Frontal cortex (tissue), 4 donors: ENCODE data around the gene CMTM5. TPM values are rescaled to one million over a fixed set of nuclear protein-coding genes. Genes with fewer than 3 reads are reported as not detected.

Experiments used
- DNase-seq, 2 donors: peaks; one replicate each; pipeline ENCODE4 v3.0.0; 2012; ENCODE audit warnings: low spot score in 2 of 2
- FAIRE-seq: peaks from 2 replicates; lab custom pipeline; 2012; peaks lifted over from hg19 to GRCh38; lab: Jason Lieb, UNC
- total RNA-seq: library from RNA; depleted of rRNA; stranded (reverse); fragments of >200 nt; gene quantifications from one replicate; pipeline ENCODE4 v1.2.3, GENCODE V29; 2014
- donor health status: control.
- donor health status: control.
- donor health status: control.

CMTM5 gene, protein sequence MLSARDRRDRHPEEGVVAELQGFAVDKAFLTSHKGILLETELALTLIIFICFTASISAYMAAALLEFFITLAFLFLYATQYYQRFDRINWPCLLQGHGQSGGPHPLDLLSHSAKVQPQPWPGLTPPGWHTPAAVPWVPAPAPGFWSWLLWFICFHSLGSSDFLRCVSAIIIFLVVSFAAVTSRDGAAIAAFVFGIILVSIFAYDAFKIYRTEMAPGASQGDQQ
- total RNA-seq = 1.6 TPM

DNA sequence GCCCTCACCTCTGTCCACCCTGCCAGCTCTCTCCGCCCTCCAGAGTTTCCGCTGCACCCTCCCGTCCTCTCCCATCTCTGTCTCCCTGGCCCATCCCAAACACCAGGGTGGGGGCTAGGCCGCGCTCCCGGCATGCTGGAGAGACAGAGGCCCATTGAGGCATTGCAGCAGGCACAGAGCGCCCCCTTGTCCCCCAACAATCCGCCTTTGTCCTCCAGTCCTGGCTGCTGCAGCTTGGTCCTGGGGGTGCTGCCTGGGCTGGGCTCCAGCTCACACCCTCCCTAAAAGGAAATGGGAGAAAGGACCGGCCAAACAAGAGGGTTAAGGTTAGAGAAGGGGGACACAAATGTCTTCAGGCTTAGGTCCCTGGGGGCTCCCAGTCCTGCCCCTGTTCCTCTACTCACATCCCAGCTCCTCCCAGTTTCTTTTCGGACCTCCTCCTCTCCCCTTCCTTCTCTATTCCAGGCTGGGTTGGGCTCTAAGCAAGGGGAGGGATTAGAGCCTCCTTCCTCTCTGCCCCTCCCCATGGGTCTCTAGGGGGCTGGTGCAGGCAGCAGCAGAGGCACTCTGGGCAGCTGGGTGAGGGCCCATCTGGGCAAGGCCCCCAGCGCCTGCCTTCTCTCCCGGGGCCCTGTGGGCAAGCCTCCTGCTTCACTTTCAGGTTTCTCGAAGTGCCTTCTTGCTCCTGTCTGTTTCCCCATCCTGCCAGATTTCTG, at the start of gene CMTM5:
TSS of gene CMTM5 (plus strand) at position 565 of the 716 bp plus-strand sequence. CDS start 206 bp downstream, outside the sequence.
- FAIRE-seq = no peak
- peak; percentile 65 to 76 for DNase-seq

DNA sequence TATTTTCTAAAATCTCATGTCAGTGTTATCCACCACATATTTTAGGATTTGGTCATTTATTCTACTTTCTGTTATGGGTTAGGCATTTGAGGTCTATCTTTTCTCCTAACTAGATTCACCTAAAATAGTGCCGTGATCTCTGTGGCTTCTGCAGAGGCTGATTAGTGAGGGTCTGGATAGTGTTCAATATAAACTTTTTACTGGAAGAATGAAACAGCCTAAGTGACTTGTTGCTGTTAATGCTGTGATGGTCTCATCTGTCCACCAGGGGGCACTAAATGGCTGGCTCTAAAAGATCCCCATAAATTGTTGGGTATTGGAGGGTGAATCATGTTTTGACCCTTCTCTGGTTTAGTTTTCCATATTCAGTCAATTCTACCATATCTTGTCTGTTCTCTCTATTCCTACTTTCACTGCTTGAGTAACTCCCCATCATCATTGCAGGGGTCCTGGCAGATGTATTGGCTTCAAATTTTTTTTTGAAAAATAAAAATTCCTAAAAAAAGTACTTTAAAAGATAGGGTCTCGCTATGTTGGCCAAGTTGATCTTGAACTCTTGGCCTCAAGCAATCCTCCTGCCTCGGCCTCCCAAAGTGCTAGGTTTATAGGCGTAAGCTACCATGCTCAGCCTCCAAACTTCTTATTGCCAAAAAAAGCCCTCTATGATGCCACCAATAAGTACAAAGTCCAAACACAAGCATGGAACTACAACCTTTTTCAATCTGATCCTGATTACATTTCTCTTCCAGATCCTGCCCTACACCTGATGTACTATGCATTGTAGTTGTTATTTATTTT, 48.7 kb upstream of the CMTM5 start:
- no peak for FAIRE-seq

DNA sequence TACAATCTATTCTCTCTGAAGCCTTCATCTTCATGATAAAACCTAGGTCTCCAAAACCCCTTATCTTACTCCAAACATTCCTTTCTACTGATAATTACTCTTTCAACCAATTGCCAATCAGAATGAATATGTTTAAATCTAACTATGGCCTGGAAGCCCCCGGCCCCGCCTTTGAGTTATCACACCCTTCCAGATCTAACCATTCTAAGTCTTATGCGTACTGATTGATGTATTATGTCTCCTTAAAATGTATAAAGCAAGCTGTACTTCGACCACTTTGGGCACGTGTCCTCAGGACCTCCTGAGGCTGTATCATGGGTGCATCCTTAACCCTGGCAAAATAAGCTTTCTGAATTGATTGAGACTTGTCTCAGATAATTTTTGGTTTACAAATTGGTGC, 41.2 kb upstream of the CMTM5 start:
- no peak for FAIRE-seq
- no peak for DNase-seq

More for the DNA sequence above, 48.7 kb upstream of the CMTM5 start:
- DNase-seq = peak; percentile 75 to 82

DNA sequence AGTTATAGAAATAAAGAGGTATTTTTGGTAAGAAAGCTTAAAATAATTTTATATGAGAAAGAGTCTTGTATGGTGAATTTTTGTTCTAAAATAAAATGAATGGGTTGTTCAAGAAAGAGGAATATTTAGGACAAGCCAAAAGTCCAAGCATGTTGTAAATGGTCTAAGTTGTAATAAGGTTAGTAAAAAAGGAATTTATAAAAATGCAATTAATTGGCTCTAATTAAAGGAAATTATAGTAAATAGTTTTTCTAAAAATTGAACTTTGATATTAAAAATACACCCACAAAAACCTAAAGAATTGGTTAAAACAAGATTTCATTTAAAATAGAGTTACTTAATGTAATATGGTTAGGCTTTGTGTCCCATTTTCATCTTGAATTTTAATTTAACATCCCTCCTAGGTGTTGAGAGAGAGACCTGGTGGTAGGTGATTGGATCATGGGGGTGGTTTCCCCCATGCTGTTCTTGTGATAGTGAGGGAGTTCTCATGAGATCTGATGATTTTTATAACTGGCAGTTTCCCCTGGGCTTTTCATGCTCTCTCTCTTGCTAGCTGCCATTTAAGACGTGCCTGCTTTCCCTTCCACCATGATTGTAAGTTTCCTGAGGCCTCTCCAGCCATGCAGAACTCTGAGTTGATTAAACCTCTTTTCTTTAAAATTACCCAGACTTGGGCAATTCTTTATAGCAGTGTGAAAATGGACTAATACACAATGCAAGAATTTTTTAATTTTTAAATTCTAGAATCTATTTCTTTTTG, 37.2 kb upstream of the CMTM5 start:
- no peak for DNase-seq
- FAIRE-seq = no peak

DNA sequence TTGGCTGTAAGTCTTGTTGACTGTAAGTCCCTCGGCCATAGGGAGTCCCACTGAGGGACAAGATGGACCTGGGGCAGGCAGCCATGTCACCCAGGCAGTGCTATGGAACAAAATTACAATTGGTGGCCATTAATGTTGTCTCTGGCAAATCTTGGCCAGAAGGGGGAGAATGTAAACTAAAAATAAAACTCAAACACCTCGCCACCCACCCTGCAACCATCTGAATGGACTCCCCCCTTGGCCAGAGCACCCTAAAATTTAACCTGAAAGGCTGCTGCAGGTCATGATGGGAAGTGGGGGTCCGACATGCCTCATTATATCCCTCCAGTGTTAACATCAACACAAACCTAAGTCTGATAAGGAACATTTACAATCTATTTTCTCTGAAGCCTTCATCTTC, 32.4 kb upstream of the CMTM5 start:
- DNase-seq (no peak), FAIRE-seq (no peak)

DNA sequence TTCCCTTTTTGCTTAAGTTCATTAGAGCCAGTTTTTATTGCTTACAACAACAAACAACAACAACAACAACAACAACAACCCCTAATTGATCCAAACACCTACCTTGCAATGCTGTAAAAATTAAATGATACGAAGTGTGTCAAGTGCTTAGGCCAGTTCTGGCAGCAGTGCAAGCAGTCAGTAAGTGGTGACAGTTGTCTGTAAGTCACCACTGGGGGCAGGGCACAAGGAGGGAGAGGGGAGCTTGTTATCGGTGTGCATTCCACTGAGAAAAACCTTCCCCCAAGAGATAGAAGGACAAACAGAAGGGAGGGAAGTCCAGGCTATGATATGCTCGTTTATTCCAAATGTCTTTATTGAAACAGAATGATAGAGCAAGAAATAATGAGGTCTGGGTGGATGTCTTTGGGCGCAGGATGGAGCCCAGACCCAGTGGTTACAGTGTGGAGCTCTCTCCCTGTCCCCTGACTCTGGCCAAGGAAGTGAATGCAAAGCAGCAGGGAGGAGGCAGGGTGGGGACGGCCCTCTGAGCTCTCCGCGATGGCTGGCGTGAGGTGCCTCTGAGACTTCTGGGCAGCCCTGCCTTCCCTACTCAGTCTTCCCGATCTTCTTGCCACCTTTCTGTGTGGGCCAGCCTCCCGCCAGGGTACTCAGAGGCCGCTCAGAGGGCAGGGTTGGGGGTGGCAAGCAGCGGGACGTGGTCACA, 30.7 kb upstream of the CMTM5 start:
- FAIRE-seq = no peak
- no peak for DNase-seq

DNA sequence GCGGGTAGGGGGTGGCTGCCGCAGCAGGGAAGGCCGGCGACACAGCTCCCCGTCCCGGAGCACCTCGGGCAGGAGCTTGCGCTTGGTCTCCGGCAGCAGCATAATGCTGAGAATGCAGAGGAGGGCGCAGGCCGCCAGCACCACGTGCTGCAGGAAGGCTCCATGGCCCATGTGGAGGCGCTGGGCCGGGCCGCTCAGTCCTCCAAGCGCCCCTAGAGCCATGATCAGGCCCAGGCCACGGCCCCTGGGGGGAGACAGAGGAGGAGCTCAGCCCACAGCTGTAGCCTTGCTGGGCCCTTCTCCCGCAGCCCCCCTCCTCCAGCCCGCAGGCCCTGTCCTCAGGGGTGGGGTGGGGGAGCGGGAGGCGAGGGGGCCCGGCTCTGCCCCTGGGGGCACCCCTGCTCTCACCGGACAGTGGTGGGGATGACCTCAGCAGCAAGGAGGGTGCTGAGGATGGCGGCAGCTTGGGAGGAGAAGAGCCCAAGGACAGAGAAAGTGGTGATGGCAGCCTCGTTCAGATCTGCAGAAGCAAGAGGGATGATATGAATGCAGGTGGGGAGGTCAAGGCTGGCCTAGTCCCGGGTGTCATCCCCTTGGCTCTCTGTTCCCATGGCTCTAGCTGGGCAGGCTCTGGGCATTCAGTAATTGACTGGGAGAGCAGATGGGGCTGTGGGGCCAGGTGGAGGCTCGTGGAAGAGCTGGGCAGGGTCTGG, 30.0 kb upstream of the CMTM5 start:
- DNase-seq (no peak), FAIRE-seq (no peak)

DNA sequence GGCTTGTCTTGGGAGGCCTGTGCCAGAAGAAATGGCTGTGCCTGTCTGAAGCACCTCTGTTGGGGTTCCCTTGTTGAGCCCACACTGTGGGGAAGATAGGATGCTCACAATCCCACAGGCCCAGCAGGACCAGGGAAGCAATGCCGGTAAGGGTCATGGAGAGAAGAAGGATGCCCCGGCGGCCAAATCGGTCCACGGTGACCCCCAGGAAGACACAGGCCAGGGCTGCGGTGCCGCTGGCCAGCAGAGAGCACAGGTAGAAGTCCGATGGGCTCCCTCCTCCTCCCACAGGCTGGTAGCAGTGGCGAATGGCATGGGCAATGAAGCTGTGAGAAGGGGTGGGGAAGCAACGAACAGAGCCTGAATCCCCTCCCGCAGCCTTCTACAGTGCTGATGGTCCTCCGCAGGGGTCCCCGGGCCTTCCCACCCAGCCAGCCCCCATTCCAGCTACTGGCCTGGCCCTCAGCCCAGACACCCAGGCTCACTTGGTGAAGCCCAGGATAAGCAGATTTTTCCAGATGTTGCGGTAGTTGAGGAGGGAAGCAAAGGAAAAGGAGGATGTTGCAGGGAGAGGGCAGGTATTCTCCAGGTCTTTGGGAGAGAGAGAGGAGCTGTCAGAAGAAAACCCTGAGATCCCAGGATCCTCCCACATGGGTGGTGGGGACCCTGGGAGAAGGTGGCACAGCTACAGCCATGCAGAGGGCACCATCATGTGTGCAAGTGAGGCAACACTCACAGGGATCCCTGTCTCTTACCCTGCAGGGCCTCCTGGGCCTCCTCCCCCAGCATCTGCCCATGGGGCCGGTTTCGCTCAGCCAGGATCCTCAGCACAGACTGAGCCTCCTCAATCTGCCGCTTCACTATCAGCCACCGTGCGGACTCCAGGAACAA, 29.2 kb upstream of the CMTM5 start:
- DNase-seq (no peak), FAIRE-seq (no peak)

DNA sequence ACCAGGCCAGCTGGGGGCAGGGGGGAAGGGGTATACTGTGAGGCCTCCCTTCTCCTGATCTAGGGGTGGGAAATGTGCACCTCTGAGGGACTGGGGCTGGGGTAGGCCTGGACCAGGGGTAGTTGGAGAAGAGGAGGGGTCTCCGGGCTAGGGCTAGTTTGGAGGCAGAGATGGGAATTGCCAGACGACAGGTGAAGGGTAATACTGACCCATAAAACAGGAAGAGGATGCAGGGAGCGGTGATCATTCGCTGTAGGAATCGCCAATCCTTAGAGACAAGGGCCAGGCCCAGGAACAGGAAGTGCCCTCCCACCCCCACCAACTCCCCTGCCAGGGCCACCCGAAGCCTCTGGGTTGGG, 28.6 kb upstream of the CMTM5 start:
- DNase-seq (no peak), FAIRE-seq (no peak)

DNA sequence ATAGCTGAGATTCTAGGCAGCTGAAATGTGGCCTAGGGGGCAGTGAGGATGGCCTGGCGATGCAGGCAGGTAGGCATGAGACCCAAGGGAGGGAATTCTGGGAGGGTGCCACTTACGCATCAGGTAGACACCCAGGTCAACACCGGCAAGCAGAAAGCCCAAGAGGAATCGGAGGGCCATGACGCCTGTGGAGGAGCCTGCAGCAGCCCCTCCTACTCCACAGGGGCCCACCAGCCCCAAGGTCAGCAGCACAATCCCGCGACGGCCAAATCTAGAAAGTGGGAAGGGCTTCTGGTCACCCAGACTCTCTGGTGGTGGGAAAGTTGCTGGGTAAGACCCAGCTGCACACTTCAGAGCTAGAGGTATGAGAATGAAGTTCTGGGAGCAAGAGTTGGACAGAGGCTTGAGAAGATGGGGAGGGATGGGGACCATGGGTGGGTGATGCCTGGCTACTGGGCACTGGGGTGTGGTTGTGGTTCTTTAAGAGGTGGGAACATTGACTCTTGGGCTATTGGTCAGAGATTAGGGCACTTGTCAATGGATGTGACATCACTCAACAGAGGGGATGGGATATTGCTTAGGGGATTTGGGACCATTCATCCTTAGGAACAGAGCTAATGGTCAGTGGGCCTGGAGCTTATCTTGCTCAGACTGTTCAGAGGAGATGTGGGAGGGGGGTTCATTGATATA, 27.5 kb upstream of the CMTM5 start:
- no peak for FAIRE-seq

DNA sequence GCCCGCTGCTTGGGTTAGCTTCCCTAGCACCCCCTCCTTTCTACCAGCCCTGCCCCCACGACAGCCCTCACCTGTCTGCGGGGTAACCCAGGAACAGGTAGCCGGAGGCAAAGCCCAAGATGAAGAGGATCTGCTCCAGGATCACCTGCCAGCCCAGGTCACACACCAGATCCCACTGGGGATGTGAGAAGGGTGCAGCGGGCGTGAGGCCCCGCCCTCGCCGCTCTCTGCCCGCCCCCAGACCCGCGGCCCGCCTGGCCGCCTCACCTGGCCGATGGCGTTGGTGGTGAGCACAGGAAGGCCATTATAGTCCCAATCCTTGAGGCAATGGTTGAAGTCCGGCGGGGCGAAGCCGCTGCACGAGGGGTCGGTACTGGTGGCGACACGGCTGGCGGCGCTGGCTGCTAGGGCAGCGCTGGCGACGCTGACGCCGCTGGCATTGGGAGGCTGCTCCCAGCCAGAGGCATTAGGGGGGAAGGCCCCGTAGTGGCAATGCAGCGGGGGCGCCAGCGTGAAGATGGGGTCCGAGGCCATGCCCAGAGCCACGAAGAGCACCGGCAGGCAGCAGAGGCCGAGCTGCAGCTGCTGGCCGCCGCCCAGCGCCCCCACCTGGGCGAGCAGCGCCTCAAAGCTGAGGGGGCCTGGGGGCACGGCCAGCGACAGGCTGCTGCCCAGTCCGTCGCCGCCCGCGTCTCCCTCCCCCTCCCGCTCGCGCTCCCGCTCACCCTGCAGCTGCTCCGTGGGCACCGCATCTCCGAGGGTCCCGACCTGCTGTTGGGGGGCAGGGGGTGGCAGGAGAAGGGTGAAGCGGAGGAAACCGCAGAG, 25.0 kb upstream of the CMTM5 start:
- no peak for FAIRE-seq
- DNase-seq = peak; percentile 76 to 81

More for the DNA sequence above, 27.5 kb upstream of the CMTM5 start:
- no peak for DNase-seq

DNA sequence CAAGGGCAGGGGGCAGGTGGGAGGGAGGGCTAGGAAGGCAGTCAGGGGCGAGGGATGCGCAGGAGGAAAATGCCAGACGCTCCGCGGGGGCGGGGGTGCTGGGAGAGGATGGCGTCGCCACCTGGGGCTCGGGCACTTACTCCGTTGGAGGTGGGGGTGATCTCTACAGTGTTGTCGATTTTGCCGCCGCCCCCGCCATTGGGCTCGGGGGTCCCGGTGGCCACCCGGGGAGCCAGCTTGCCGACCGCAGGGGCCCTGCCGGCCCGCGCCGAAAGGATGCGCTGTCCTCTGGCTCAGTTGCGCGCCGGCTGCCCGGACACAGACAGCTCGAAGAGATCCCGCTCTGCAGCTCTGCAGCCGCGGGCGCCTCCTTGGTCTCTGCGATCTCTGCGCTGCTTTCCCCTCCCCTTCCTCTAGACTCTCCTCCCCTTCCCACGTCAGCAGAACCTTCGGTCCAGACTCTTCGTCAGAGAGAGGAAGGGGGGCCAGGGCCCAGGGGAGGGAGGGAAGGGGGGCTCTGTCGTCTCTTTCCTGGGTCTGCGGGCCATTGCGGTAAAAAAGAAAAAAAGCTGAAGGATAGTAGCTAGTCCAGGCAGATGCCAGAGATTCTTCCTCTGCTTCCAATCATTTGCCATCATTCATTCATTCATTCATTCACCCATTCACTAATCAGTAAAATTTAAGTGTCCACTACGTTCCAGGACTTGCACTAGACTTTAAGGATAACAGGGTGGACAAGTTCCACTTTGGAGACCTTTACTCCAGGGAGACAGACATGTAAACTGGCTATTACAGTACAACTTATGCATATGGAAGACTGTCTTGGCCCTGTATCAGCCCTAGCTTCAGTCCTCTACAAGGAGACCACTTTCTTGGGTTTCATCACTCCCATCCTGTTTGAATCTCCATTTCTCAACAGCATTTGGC, 24.1 kb upstream of the CMTM5 start, which contains the start of gene SLC22A17:
TSS of gene SLC22A17 (minus strand) at position 382 of the 927 bp plus-strand sequence.
- FAIRE-seq = no peak
- peak; percentile 96 to 97 for DNase-seq

DNA sequence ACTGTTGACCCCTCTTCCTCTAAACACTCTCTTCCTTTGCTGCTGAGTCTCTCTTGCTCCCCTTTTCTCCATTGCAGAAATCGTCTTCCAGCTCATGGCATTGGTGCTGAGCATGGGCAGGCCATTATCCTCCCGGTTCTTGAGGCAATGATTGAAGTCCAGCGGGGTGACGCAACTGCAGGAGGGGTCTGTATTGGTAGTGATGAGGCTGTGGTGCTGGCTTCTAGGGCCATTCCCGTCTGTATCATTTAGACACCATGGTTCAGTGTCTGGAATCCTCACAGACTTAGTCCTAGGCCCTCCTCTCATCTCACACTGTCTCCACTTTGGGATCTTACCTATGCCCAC, 23.4 kb upstream of the CMTM5 start:
- no peak for FAIRE-seq
- DNase-seq = no peak

DNA sequence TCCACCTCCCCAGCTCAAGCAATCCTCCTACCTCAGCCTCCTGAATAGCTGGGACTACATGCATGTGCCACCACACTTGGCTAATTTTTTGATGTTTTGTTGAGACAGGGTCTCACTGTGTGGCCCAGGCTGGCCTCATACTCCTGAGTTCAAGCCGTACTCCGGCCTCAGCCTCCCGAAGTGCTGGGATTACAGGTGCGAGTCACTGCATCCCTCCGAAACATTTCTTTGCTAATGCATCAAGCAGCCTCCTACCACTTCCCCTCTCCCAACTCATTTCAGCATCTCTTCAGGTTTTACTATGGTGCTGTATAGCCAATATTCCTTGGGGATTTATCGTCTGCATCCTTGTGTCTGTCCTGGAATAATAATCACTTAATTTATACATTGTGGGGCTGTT, 21.9 kb upstream of the CMTM5 start:
- DNase-seq (no peak), FAIRE-seq (no peak)

DNA sequence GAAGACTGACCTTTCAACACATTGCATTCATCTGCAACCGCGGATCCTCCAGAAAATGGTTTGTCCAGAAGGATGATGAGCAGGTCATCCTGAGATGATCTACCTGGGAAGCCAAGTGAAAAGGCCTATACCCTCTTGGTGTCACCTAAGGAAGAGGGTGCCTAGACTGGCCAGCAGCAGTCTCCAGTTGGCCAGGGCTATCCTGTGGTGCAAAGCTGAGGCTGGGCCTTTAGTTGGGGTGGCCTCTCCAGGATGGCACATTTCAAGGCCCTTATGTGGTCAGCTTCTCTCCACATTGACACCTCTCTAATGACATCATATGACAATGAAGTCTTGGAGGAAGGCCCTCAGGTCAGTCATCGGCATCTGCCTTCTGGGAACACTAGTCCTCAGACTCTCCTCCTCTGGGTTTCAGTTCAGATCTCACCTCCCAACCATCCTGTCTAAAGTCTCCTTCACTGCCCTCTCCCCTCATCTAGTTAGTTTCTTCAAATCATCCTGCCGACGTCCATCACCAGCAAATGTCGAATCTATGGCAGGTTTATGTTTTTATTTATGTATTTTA, 20.9 kb upstream of the CMTM5 start:
- DNase-seq = no peak
- FAIRE-seq = no peak
